Glutamatergic neuron (in vitro differentiated cells): ENCODE data around the gene SCGB1A1. TPM values are rescaled to one million over a fixed set of nuclear protein-coding genes. Genes with fewer than 3 reads are reported as not detected.
A peak's percentile ranks its signal among the peaks of the same experiment; 100 is the strongest.

Source experiments
- DNase-seq: peaks from one replicate; pipeline ENCODE4 v3.0.0; 2022
- H3K27ac Mint-ChIP-seq: one replicate; pipeline ENCODE4 v1.8.0; 2020; ENCODE audit warnings: mild to moderate bottlenecking, mixed read lengths, inconsistent platforms; ENCODE audit not compliant: unreplicated experiment
- H3K27me3 Mint-ChIP-seq: one replicate; pipeline ENCODE4 v1.8.0; 2020; ENCODE audit warnings: mild to moderate bottlenecking, moderate library complexity, mixed read lengths, inconsistent platforms; ENCODE audit not compliant: unreplicated experiment
- H3K36me3 Mint-ChIP-seq: one replicate; pipeline ENCODE4 v1.8.0; 2020; ENCODE audit warnings: mild to moderate bottlenecking, mixed read lengths, inconsistent platforms; ENCODE audit not compliant: unreplicated experiment
- H3K4me1 Mint-ChIP-seq: one replicate; pipeline ENCODE4 v1.8.0; 2020; ENCODE audit warnings: mild to moderate bottlenecking, low read depth, mixed read lengths, inconsistent platforms; ENCODE audit not compliant: unreplicated experiment
- H3K4me3 Mint-ChIP-seq: one replicate; pipeline ENCODE4 v1.8.0; 2020; ENCODE audit warnings: mild to moderate bottlenecking, mixed read lengths, inconsistent platforms; ENCODE audit not compliant: unreplicated experiment
- H3K9me3 Mint-ChIP-seq: one replicate; pipeline ENCODE4 v1.8.0; 2020; ENCODE audit warnings: mild to moderate bottlenecking, moderate library complexity, mixed read lengths, inconsistent platforms; ENCODE audit not compliant: unreplicated experiment
- total RNA-seq: library from RNA; stranded (reverse); fragmentation: NEBNext Ultra II Directional; extraction: Animal tissue kit (Norgen Biotek cat#: 25700); gene quantifications from one replicate; pipeline ENCODE4 v1.2.1, GENCODE V29; 2021; ENCODE audit not compliant: unreplicated experiment
- TF ChIP-seq, protein P1 (sequence below): fragments of 200-600 bp; sonication (generic); IDR thresholded peaks from one replicate; pipeline ENCODE4 v1.5.0; 2021; ENCODE audit not compliant: partially characterized antibody, unreplicated experiment

SCGB1A1 gene
- total RNA-seq, 1 donor from 2014 or later: not detected

- Mint-ChIP-seq H3K27me3 (peaks cover 7% of the 10 kb centered on the region), H3K36me3 (no peaks in the 10 kb centered on the region), H3K4me3 (peak overlapping the region; percentile 55), H3K27ac (peak overlapping the region; percentile 31), H3K9me3 (peaks cover 9% of the 10 kb centered on the region), H3K4me1 (peaks cover 40% of the 10 kb centered on the region)
- DNase-seq: peak; percentile 66
- TF ChIP-seq, protein P1, sequence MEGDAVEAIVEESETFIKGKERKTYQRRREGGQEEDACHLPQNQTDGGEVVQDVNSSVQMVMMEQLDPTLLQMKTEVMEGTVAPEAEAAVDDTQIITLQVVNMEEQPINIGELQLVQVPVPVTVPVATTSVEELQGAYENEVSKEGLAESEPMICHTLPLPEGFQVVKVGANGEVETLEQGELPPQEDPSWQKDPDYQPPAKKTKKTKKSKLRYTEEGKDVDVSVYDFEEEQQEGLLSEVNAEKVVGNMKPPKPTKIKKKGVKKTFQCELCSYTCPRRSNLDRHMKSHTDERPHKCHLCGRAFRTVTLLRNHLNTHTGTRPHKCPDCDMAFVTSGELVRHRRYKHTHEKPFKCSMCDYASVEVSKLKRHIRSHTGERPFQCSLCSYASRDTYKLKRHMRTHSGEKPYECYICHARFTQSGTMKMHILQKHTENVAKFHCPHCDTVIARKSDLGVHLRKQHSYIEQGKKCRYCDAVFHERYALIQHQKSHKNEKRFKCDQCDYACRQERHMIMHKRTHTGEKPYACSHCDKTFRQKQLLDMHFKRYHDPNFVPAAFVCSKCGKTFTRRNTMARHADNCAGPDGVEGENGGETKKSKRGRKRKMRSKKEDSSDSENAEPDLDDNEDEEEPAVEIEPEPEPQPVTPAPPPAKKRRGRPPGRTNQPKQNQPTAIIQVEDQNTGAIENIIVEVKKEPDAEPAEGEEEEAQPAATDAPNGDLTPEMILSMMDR: no peak
Observed at GRCh38 chr11:62398011-62398994, 20.5 kb upstream of the SCGB1A1 start.

DNA sequence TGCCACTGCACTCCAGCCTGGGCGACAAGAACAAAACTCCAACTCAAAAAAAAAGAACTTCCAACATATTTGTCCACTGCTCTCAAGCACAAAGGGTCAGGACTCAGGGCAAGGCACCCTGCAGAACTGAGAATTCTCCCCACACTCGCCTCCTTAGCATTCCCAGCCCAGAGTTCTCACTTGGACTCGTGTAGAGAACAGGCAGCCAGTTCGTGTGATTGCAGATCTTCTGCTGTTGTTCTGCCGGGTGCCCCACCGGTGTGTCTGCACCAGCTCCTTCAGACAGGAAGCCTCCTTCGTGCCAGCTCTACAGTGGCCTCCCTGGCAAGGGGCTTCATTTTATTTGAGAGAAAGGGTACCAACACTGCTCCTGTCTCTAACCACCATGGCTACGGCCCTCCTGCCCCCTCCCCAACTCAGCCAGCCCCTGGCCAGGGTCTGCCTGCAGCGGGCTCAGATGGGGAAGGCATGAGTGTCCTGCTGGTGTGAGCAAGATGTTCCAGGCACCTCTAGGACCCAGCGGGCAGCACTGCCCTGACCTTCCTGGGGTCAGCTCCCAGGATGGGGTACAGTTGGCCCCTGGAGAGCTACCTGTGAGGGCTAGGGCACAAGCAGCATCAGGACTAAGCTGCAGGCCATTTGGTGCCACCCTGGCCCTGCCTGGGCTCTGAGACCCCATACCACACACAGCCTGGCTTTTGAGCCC lies 19.5 kb upstream of the SCGB1A1 start:
- DNase-seq: no peak
- Mint-ChIP-seq H3K4me1 (peaks cover 39% of the 10 kb centered on the region), H3K36me3 (no peaks in the 10 kb centered on the region)

GRCh38 chr11:62399878-62400266 lies 19.0 kb upstream of the SCGB1A1 start:
- H3K4me3 Mint-ChIP-seq: no peak overlapping the region
- peaks cover 7% of the 10 kb centered on the region for H3K9me3 Mint-ChIP-seq
- H3K4me1 Mint-ChIP-seq: peaks cover 37% of the 10 kb centered on the region
- H3K27me3 Mint-ChIP-seq: peaks cover 7% of the 10 kb centered on the region
- no peak for DNase-seq
- H3K27ac Mint-ChIP-seq: no peak overlapping the region
- H3K36me3 Mint-ChIP-seq: no peaks in the 10 kb centered on the region
- TF ChIP-seq, protein P1: no peak

More for the DNA sequence above, 19.5 kb upstream of the SCGB1A1 start:
- Mint-ChIP-seq H3K27ac (peak overlapping the region; percentile 31), H3K4me3 (no peak overlapping the region), H3K27me3 (peaks cover 7% of the 10 kb centered on the region), H3K9me3 (peaks cover 9% of the 10 kb centered on the region)
- TF ChIP-seq, protein P1: no peak

GRCh38 chr11:62400281-62400680 lies 18.6 kb upstream of the SCGB1A1 start:
- Mint-ChIP-seq H3K27ac (no peak overlapping the region), H3K9me3 (peaks cover 6% of the 10 kb centered on the region), H3K27me3 (peaks cover 7% of the 10 kb centered on the region), H3K36me3 (no peaks in the 10 kb centered on the region), H3K4me1 (peaks cover 33% of the 10 kb centered on the region), H3K4me3 (no peak overlapping the region)
- no peak for DNase-seq
- TF ChIP-seq, protein P1: no peak
